Bronchial epithelial cell (primary cell): ENCODE measurements around the gene TRAPPC2B. TPM values are rescaled to one million over a fixed set of nuclear protein-coding genes. Genes with fewer than 3 reads are reported as not detected.
A peak's percentile ranks its signal among the peaks of the same experiment; 100 is the strongest.

Source experiments
- DNase-seq: peaks from one replicate; pipeline ENCODE4 v3.0.0-alpha.2; 2010; ENCODE audit warnings: low read depth
- FAIRE-seq: peaks from 2 replicates; lab custom pipeline; 2011; peaks lifted over from hg19 to GRCh38; lab: Jason Lieb, UNC
- H3K27me3 ChIP-seq: 2 replicates; pipeline ENCODE4 v1.5.1; 2011; ENCODE audit warnings: low read length; ENCODE audit not compliant: control insufficient read depth, insufficient read depth
- H3K36me3 ChIP-seq: 2 replicates; pipeline ENCODE4 v1.5.1; 2011; ENCODE audit warnings: low read length; ENCODE audit not compliant: control insufficient read depth, insufficient read depth
- H3K4me3 ChIP-seq: 2 replicates; pipeline ENCODE4 v1.5.1; 2011; ENCODE audit warnings: mild to moderate bottlenecking, low read depth, low read length, control low read depth
- total RNA-seq: library from RNA; depleted of rRNA; stranded (reverse); fragments of >200 nt; gene quantifications from 2 replicates; pipeline ENCODE4 v1.2.1, GENCODE V29; 2014
- TF ChIP-seq, protein P1 (sequence below): IDR thresholded peaks from 2 replicates; pipeline ENCODE4 v1.5.1; 2011; ENCODE audit warnings: mild to moderate bottlenecking, moderate library complexity, low read length, control low read depth, inconsistent platforms; ENCODE audit not compliant: insufficient read depth, severe bottlenecking

TRAPPC2B gene
- total RNA-seq, 1 donor from 2014 or later: 13.7 TPM

DNA sequence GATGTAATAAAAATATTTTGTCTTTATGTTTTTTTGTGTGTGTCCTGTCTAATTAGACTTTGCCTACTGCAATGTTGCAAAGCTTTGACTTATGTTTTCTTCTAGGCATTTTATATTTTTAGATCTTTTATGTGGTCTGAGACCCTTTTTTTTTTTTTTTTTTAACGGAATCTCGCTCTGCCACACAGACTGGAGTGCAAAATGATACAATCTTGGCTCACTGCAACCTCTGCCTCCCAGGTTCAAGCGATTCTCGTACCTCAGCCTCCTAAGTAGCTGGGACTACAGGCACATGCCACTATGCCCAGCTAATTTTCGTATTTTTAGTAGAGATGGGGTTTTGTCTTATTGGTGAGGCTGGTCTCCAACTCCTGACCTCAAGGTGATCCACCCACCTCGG is 20.8 kb upstream of the TRAPPC2B start:
- no peak for FAIRE-seq
- H3K27me3 ChIP-seq: no peaks in the 10 kb centered on the region
- no peaks in the 10 kb centered on the region for H3K36me3 ChIP-seq
- no peak for DNase-seq
- H3K4me3 ChIP-seq: no peak overlapping the region
- TF ChIP-seq, protein P1, sequence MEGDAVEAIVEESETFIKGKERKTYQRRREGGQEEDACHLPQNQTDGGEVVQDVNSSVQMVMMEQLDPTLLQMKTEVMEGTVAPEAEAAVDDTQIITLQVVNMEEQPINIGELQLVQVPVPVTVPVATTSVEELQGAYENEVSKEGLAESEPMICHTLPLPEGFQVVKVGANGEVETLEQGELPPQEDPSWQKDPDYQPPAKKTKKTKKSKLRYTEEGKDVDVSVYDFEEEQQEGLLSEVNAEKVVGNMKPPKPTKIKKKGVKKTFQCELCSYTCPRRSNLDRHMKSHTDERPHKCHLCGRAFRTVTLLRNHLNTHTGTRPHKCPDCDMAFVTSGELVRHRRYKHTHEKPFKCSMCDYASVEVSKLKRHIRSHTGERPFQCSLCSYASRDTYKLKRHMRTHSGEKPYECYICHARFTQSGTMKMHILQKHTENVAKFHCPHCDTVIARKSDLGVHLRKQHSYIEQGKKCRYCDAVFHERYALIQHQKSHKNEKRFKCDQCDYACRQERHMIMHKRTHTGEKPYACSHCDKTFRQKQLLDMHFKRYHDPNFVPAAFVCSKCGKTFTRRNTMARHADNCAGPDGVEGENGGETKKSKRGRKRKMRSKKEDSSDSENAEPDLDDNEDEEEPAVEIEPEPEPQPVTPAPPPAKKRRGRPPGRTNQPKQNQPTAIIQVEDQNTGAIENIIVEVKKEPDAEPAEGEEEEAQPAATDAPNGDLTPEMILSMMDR: no peak

DNA sequence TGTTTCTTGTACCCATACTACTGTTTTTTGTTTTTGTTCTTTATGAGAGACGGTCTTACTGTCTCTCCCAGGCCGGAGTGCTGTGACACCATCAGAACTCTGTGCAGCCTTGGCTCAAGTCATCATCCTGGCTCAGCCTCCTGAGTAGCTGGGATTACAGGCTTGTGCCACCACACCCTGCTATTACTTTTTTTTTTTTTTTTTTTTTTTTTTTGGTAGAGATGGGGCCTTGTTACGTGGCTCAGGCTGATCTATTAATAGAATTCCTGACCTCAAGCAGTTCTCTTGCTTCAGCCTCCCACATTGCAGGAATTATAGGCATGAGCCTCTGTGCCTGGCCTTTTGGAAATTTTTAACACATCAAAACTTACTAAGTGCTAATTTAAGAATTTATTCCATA is 15.2 kb upstream of the TRAPPC2B start:
- FAIRE-seq (no peak), DNase-seq (peak; percentile 15)
- peaks cover under 1% of the 10 kb centered on the region for H3K36me3 ChIP-seq
- no peak overlapping the region for H3K4me3 ChIP-seq
- H3K27me3 ChIP-seq: no peaks in the 10 kb centered on the region
- TF ChIP-seq, protein P1: no peak

DNA sequence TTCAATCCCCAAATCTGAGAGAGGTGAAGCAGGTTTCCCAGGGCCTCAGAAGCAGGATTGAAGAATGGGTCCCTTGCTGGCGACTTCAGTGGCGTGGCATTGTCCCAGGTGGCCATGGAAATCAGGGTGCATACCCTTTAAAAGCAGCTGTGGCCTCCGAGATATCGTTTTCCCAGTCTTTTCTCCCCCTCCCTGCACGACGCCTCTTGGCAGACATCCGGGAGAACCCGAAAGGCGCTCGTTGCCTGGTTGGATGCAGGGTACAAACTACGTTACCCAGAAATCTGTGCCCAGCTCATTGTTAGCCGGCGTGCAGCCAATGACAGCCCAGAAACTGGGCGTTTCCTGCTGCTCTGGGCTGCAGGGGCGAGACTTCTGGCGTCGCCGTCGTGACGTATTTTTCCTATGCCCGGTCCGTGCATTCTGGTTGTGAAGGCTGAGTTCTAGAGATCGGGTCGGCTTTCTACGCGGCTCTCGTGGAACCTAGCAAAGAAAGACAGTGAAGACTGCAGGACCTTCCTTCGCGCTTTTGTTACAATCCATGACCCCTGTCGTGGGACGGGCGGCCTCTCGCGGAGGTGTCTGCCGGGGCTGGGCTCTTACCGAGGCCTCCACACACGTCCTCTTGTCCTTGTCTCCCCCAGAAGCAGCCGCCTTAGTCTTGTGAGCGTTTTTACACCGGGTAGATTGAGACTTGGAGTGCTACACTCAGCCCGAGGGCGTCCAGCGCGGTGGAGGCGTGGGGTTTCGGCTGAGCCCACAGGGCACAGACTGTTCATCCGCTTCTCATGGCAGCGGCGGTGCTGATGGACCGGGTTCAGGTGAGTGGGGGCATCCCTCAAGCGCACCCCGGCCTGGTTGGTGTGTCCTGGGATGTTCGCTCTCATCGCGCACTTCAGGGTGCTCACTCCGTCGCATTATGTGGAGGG is 12.2 kb upstream of the TRAPPC2B start, which contains the start of gene ZNF304:
Gene ZNF304, plus strand, starts transcription at position 395 of the 929 bp plus-strand sequence. Its CDS starts 394 bp downstream, at position 789.
- TF ChIP-seq, protein P1: no peak
- FAIRE-seq: peak; percentile 97
- peak; percentile 93 for DNase-seq

DNA sequence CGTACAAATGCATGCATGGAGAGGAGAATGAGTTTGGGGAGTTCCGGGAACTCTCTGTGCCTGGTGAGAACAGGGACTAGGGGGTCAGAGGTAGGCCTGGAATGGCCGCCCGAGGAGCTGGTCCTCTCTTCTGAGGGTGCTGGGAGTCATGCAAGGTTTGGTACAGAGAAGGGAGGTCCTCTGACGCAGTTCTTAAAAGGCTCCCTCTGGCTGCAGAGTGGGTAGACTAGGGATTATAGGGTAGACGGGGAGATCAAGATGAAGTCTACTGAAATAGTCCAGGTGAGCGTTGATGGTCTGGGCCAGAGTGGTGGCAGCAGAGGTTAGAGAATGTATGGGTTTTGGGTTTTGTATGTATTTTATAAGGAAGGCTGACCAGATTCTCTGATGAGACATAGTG is 11.5 kb upstream of the TRAPPC2B start:
- H3K4me3 ChIP-seq: peak overlapping the region; percentile 92
- no peaks in the 10 kb centered on the region for H3K27me3 ChIP-seq
- H3K36me3 ChIP-seq: peaks cover 18% of the 10 kb centered on the region
- FAIRE-seq: no peak
- DNase-seq: peak; percentile 48
- TF ChIP-seq, protein P1: peak; percentile 29

More for the DNA sequence above, 12.2 kb upstream of the TRAPPC2B start, which contains the start of gene ZNF304:
- Histone ChIP-seq H3K4me3 (peak within 1 kb of the TSS; percentile 92), H3K36me3 (peaks cover 10% of the 10 kb centered on the region), H3K27me3 (no peaks in the 10 kb centered on the region)

DNA sequence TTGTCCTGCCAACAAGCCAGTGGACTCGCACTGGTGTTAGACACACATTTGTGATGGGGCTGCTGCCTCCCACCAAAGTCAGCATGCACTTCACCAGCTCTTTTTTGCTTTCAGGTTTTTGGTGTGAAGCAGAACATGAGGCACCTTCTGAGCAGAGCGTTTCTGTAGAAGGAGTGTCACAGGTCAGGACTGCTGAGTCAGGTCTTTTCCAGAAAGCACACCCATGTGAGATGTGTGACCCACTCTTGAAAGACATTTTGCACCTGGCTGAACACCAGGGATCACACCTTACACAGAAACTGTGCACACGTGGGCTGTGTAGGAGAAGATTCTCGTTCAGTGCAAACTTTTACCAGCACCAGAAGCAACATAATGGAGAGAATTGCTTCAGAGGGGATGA is 7.4 kb upstream of the TRAPPC2B start:
- H3K27me3 ChIP-seq: no peaks in the 10 kb centered on the region
- TF ChIP-seq, protein P1: no peak
- no peak for FAIRE-seq
- H3K4me3 ChIP-seq: no peak overlapping the region
- peaks cover 27% of the 10 kb centered on the region for H3K36me3 ChIP-seq
- DNase-seq: no peak
